ENCODE results near the gene PC.
A peak's percentile ranks its signal among the peaks of the same experiment; 100 is the strongest.

Gene PC

GRCh38 chr11:66845143-66845875 is 112.9 kb downstream of the PC start:
- TF ChIP-seq BACH2 (CRISPR knock-in tag; IDR thresholded peaks at IDR 0.05; ENCODE audit: borderline replicate concordance) (no peak), ZC3H10 (CRISPR knock-in tag; IDR thresholded peaks at IDR 0.05) (no peak), TOX (CRISPR knock-in tag; IDR thresholded peaks at IDR 0.05; ENCODE audit: borderline replicate concordance) (no peak), SNAI2 (CRISPR knock-in tag; IDR thresholded peaks at IDR 0.05) (no peak), RARB (CRISPR knock-in tag; IDR thresholded peaks at IDR 0.05) (no peak), CSDC2 (CRISPR knock-in tag; IDR thresholded peaks at IDR 0.05) (no peak), ESRRG (CRISPR knock-in tag; IDR thresholded peaks at IDR 0.05) (no peak), ZFP3 (CRISPR knock-in tag; IDR thresholded peaks at IDR 0.05) (no peak), TSHZ2 (CRISPR knock-in tag; IDR thresholded peaks at IDR 0.05) (no peak), PATZ1 (CRISPR knock-in tag; IDR thresholded peaks at IDR 0.05; ENCODE audit: borderline replicate concordance) (no peak), ZNF565 (CRISPR knock-in tag; conservative IDR thresholded peaks at IDR 0.05; ENCODE audit: low read depth) (no peak), CSRNP3 (CRISPR knock-in tag; IDR thresholded peaks at IDR 0.05) (no peak), ISL1 (CRISPR knock-in tag; IDR thresholded peaks at IDR 0.05) (no peak), ZFP30 (CRISPR knock-in tag; IDR thresholded peaks at IDR 0.05) (no peak)
- no peak for ATAC-seq

GRCh38 chr11:66844496-66845142 is 113.6 kb downstream of the PC start:
- TF ChIP-seq PATZ1 (CRISPR knock-in tag; IDR thresholded peaks at IDR 0.05; ENCODE audit: borderline replicate concordance) (no peak), OSR1 (CRISPR knock-in tag; IDR thresholded peaks at IDR 0.05) (no peak), TOX (CRISPR knock-in tag; IDR thresholded peaks at IDR 0.05; ENCODE audit: borderline replicate concordance) (no peak), POU6F1 (CRISPR knock-in tag; IDR thresholded peaks at IDR 0.05; ENCODE audit: borderline replicate concordance, low read depth) (no peak)
- no peak for ATAC-seq

- ATAC-seq, result peak; percentile 3; the same call in 2 of the 3 replicates
- no peak for TF ChIP-seq PATZ1 (CRISPR knock-in tag; IDR thresholded peaks at IDR 0.05; ENCODE audit: borderline replicate concordance)
- no peak for TF ChIP-seq BACH2 (CRISPR knock-in tag; IDR thresholded peaks at IDR 0.05; ENCODE audit: borderline replicate concordance)
- no peak for TF ChIP-seq SNAI2 (CRISPR knock-in tag; IDR thresholded peaks at IDR 0.05)
- TF ChIP-seq ZNF565 (CRISPR knock-in tag; conservative IDR thresholded peaks at IDR 0.05; ENCODE audit: low read depth), result no peak
- TF ChIP-seq ZNF70 (CRISPR knock-in tag; IDR thresholded peaks at IDR 0.05), result no peak
- no peak for TF ChIP-seq ARNTL (CRISPR knock-in tag; IDR thresholded peaks at IDR 0.05; ENCODE audit: borderline replicate concordance, low read depth)
- no peak for TF ChIP-seq TCF4 (CRISPR knock-in tag; IDR thresholded peaks at IDR 0.05; ENCODE audit: borderline replicate concordance)
- no peak for TF ChIP-seq CSDC2 (CRISPR knock-in tag; IDR thresholded peaks at IDR 0.05)
- TF ChIP-seq ZFP3 (CRISPR knock-in tag; IDR thresholded peaks at IDR 0.05), result no peak
- no peak for TF ChIP-seq ISL1 (CRISPR knock-in tag; IDR thresholded peaks at IDR 0.05)
- TF ChIP-seq GLIS3 (CRISPR knock-in tag; IDR thresholded peaks at IDR 0.05), result no peak
Measured at GRCh38 chr11:66843776-66844495, 114.2 kb downstream of the PC start.
